ENCODE measurements around the gene ZNF622.
"Not testable (repeated sequence)": the region's sequence is repeated elsewhere in the genome, so short reads cannot be mapped to it uniquely, and the experiment has no call there.

Gene ZNF622

GRCh38 chr5:16480821-16481538 lies 15.4 kb upstream of the ZNF622 start:
- no peak for DNase-seq

DNA sequence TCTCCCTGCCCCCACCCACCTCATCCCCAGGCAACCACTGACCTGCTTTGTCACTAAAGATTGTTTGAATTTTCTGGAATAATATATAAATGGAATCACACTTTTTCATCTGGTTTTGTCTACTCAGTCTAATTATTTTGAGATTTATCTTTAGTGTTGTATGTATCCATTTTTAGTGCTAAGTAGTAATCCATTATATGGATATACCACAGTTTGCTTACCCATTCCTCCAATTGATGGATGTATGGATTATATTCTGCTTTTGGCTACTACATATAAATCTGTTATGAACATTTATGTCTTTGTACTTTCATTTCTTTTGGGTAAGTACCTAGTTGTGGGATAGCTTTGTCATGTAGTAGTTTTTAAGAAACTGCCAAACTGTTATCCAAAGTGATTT lies 14.5 kb upstream of the ZNF622 start:
- no peak for DNase-seq

DNA sequence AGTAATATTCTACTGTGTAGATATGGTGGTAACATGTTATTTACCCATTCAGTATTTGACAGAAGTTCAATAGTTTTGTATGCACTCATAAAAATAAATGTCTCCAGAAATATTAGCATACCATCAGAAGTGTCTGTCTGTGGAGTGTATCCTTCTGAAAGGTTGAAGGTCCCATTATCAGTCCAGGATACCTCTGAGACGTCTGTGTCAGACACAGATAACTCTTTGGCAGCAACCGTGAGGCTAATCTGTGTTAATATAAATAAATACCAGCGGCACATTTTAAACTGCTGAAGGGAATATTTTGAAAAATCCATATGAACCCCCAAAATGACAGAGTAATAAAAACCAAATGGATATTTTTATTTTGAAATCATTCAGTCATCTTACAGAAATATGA lies 11.9 kb upstream of the ZNF622 start:
- no peak for DNase-seq

GRCh38 chr5:16476417-16476816 lies 10.8 kb upstream of the ZNF622 start:
- DNase-seq = not testable (repeated sequence)

- no peak for DNase-seq
These were observed 5.8 kb upstream of the ZNF622 start for GRCh38 chr5:16471387-16471786.

DNA sequence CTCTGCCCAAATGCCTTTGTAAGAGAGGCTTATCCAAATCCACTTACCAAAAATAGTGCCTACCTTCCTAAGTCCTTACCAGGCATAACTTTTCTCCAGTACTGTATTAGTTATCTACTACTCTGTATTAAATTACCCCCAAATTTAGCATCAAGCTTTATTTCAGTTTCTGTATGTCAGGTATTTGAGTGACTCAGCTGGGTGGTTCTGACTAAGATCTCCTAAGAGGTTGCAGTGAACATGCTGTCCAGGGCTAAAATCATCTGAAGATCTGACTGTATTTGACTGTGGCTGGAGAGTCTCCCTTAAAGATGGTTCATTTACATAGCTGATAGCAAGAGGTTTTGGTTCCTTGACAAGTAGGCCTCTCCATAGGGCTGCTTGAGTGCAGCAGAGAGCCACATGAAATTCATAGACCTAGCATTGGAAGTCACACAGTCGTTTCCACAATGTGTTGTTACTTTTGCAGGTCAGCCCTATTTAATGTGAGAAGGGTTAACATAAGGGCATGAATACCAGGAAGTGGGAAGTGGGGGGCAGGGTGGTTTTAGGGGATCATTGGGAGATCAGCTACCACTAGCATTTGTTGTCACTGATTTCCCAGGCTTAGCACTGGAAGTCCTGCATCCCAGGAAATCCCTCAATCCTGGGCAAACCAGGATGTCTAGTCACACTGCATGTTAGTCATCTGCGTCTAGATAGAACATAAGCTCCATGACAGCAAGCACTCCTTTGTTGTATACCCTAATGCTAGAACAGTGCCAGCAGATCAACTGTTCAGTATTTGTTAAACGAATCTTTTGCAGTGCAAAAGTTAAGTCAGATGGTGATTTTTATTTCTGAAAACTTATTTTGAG lies 2.0 kb upstream of the ZNF622 start:
- DNase-seq = no peak

DNA sequence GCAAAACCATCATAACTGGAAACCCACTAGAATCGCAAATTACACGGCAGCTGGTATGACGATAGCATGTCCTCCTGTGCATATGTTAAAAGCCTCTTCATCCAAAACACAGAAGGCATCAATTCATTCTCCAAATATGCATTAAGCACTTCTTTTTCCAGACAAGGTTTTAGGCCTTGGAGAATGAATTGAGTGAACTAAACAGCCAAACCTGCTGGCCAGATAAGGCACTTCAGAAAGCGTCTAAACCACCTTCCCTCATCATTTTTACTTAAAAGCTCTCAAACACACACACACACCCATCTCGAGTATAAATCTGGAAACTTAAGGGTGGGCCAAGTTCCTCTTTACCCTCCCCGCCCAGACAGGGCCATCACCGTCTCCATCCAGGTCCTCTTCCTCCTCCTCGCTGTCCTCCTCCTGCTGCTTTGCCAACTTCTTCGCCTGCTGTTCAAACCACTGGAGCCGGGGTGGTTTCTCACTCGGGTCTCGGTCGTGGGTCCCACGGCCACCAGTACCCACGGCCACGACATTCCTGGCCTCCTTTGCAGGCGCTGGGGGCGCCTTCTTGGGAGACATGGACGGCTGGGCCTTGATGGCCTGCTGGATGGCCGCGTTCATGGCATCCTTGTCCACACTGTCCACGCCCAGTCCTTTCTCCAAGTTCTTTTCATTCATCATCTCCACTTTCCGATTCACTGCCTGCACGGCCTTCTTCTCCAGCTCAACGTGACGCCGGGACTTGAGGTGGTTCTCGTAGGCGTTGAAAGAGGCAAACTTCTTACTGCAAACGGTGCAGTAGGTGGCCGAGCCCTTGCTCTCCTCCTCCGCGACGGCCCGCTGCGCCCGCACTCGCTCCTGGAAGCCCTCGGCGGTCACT lies 696 bp downstream of the ZNF622 start:
- no peak for DNase-seq

DNA sequence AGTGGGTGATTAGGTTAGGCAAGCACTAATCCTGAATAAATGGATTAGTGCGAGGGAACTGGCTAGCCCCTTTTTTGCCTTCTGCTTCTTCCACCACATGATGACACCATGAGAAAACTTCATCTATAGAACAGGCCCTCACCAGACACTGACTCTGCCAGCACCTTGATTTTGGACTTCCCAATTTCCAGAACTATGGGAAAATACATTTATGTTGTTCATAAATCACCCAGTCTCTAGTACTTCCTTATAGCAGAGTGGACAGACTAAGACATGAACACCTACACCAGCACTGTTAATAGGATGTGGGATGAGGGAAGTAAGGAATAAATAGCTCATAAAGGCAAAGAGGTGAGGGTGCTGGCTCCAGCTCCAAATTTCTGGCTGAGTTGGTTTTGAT lies 1.4 kb downstream of the ZNF622 start:
- DNase-seq = no peak

DNA sequence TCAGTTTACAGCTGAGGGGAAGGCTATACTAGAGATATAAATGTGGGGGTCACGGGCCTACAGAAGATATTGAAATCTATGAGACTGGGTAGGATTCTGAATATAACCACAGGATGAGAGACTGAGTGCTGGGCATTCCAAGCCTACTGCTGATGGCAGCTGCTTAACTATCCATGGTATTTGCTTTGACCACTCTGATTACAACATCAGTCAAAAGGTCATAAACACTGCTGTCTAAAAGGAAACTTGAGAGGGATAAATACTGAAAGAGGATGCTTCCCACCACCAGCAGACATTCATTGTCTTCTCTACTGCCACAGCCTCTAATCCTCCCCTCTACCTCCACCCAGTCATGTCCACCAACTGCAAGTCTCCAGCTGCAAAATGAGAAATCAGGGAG lies 3.8 kb downstream of the ZNF622 start:
- DNase-seq = no peak

- DNase-seq = no peak
These were observed 4.6 kb downstream of the ZNF622 start for GRCh38 chr5:16461026-16461425.

DNA sequence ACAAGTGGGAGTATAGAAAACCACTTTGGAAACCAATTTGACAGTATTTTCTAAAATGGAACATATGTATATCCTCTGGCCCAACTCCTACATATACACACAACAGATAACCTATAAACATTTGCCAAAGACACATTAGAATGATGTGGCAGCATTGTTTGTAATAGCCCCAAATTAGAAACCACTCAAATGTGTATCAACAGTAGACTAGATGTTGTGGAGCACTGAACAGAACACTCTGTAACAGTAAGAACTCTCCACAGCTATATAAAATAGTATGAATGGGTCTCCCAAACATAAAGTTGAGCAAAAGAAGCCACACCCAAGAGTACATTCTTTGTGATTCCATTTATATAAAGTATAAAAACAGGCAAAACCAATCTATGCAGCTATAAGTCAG lies 6.1 kb downstream of the ZNF622 start:
- DNase-seq = no peak

GRCh38 chr5:16457853-16458252 lies 7.7 kb downstream of the ZNF622 start:
- DNase-seq = peak in 1 of 58 donors; percentile 3

DNA sequence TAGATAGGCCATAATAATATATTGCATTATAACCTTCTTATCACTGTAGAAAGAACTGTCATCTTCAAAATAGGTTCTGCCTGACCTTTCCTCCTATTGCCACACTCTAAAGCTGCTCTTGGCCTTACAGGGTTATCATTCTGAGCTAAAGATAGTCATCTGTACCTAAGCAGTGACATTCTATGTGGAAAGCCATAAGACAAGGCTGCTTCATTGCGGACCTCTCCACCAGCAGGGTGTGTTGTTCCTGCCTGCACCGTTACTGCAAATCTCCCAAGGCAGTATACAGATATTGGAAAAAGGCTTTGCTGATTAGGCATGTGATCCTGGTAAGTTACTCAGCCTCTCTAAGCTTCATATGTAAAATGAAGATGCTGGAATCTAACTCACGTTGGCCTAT lies 8.1 kb downstream of the ZNF622 start:
- peak in 3 of 58 donors; percentile 8 to 29 (median 13) for DNase-seq

DNA sequence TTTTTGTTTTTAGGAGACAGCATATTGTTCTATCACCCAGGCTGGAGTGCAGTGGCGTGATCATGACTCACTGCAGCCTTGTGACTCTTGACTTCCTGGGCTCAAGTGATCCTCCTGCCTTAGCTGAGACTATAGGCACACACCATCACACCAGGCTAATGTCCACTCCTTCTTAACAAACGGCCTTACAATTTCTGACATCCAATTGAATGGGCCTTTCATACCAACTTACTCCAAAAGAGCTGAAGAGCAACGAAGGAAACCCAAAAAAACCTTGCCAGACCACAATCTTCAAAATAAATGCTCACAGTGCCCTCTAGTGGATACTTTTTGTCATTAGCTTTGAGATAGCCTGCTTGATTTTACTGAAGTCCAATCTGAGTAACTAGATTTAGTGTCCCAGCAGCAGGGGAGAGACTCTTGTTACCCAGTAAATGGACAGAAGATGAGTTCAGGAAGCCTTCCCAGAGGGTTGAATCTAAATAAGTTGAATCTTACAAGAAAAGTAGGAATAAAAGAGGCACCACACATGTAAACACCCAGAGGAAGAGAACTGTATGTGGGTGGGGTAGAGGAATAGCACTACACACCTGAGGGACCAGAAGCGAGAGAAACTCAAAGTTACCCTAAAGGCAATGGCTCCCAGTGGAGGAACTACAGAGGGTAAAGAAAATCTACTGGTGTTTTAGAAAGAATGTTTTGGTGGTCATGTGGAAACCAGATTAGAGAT lies 9.3 kb downstream of the ZNF622 start:
- DNase-seq = peak in 13 of 58 donors; percentile 7 to 70 (median 30)

- no peak for DNase-seq
These were observed 9.9 kb downstream of the ZNF622 start for GRCh38 chr5:16455668-16456067.

- DNase-seq = no peak
These were observed 10.9 kb downstream of the ZNF622 start for GRCh38 chr5:16454686-16455085.

DNA sequence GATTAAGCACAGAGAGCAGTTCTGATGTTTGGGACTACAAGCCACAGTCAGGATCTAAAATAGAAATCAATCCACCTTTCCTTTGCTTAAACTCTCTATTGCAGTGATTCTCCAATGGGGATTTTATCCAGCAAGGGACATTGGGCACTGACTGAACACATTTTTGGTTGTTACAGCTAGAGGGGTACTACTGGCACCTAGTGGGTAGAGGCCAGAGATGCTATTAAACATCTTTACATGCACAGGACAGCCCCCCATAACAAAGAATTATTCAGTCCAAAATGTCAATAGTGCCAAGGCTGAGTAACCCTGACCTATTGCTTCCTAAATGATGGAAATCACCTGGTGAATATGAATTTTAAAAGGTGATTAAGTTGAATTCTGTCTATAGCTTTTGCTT lies 12.0 kb downstream of the ZNF622 start:
- DNase-seq = no peak

- no peak for DNase-seq
These were observed 15.4 kb downstream of the ZNF622 start for GRCh38 chr5:16450163-16450562.

DNA sequence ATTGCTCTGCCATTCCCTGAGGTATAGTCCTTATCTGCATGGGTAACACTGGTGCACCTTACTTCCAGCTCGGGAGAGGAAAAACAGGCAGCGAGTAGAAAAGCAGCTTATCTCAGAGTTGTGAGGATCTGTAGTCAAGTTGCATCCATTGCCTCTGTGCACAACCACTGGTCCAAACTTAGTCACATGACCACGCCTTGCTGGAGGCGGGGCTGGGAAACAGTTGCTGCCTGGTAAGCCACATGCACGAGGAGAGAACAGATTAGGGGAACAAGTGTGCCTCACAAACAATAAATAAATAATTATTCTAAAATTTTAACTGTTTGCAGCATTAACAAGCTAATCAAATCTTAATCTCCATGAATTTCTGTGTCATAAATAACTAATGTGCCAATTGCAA lies 18.6 kb downstream of the ZNF622 start:
- no peak for DNase-seq

DNA sequence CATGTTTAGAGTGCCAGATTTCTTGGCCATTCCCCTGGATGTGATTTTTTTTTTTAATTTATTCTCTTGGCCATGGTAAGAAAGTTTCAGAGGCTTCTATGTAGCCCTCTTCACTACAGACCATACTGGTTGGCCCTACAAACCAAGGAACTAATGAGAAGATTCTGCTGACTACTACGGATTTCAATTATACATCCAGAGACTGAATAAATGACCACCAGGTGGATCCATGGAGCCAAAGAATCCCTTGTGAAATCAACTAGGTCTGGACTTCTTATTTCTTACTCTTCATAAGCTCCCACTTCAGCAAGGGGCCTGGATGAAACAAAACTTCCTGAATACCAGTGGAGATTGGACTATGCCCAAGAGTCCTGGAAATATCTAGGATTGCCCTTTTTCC lies 27.6 kb downstream of the ZNF622 start:
- DNase-seq = no peak

DNA sequence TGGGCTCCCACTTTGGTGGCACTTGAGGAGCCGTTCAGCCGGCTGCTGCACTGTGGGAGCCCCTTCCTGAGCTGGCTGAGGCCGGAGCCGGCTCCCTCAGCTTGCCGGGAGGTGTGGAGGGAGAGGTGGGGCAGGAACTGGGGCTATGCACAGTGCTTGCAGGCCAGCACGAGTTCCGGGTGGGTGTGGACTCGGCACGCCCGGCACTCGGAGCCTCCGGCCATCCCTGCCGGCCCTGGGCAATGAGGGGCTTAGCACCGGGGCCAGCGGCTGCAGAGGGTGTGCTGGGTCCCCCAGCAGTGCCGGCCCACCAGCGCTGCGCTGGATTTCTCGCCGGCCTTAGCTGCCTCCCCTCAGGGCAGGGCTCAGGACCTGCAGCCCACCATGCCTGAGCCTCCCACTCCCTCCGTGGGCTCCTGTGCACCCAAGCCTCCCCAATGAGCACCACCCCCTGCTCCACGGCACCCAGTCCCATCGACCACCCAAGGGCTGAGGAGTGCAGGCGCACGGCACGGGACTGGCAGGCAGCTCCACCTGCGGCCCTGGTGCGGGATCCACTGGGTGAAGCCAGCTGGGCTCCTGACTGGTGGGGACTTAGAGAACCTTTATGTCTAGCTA lies 29.4 kb downstream of the ZNF622 start:
- DNase-seq = not testable (repeated sequence)
